Upper lobe of right lung (tissue), 1 donor: ENCODE measurements around the gene PPP6R3. TPM values are rescaled to one million over a fixed set of nuclear protein-coding genes. Genes with fewer than 3 reads are reported as not detected.
A peak's percentile ranks its signal among the peaks of the same experiment; 100 is the strongest.

Source experiments
- ATAC-seq: fragments of 200-7000 bp; cut with Tn5 transposase; one replicate; pipeline ENCODE4 v1.9.1; 2020; ENCODE audit warnings: mild to moderate bottlenecking, moderate library complexity
- DNase-seq: peaks from one replicate; pipeline ENCODE4 v3.0.0-alpha.2; 2020
- H3K27ac ChIP-seq: fragments of 200-600 bp; one replicate; pipeline ENCODE4 v1.8.0; 2022
- H3K27me3 ChIP-seq: fragments of 200-600 bp; one replicate; pipeline ENCODE4 v1.8.0; 2022; ENCODE audit warnings: mild to moderate bottlenecking
- H3K36me3 ChIP-seq: fragments of 200-600 bp; one replicate; pipeline ENCODE4 v1.8.0; 2022
- H3K4me1 ChIP-seq: fragments of 200-600 bp; one replicate; pipeline ENCODE4 v1.8.0; 2022
- H3K4me3 ChIP-seq: fragments of 200-600 bp; one replicate; pipeline ENCODE4 v1.8.0; 2022; ENCODE audit warnings: mild to moderate bottlenecking
- H3K9me3 ChIP-seq: fragments of 200-600 bp; one replicate; pipeline ENCODE4 v1.8.0; 2022
- intact Hi-C: fragments of 100-400 bp; cut with DNase I; formaldehyde crosslinking; loops from one replicate; pipeline ENCODE4 v1.11.0; 2022
- total RNA-seq: library from RNA; stranded (reverse); fragmentation: NEBNext Ultra II Directional; extraction: Animal tissue kit (Norgen Biotek cat#: 25700); gene quantifications from one replicate; pipeline ENCODE4 v1.2.1, GENCODE V29; 2021
- TF ChIP-seq, protein P1 (sequence below): fragments of 200-600 bp; IDR thresholded peaks from one replicate; pipeline ENCODE4 v1.8.0; 2022; ENCODE audit warnings: antibody characterized with exemption
- donor health status: DM: no; HTN: yes; CAD: no; lungs with severe emphysema.

The PPP6R3 gene
- total RNA-seq, 1 donor from 2014 or later = 93.2 TPM

DNA sequence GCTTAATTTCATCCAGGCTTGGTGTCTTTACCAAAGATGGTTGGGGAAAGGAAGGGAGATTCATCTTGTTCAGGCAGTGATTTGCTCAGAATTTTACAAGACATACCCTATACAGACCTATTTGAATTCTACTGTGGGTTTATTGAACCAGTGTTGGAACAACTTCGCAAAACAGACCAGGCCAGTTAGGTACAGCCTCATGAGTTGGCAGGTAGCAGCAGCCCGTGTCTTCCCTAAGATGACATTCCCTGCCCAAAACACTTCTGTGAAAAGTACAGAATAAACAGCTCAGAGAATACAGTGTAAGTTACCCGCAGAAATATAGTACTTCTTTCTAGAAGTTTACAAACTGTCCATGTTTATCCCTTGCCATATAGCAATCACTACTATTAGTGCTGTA, 121.3 kb downstream of the PPP6R3 start:
- H3K4me3 ChIP-seq = no peak overlapping the region
- H3K27ac ChIP-seq = no peak overlapping the region
- ATAC-seq = no peak

DNA sequence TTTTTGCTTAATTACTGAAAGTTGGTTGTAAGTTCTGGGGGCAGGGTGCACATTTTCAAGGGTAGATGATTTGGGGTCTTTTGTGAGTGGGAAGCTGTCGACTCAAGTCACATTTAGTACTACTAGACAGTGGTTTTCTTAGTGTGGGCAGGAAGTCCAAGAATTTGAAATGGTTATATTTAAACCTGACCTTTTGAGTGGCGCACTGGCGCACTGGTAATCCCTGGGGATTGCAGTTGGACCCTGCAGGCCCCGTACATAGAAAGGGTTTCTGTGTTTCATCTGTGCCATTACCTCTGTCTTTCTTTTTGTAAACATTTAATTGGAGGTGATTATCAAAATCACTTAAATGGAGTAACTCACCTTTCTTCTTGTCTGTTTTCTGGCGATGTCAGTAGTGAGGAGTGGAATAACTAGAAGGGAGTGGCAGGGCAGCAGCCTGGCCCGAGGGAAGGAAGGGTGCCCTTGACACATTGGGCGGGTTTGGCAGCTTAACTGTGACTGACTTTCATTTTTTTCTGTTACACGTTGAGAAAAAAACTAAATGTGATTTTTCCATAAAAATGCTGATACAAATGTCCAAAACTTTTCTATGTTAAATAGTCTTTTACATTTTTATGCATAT, 122.0 kb downstream of the PPP6R3 start:
- TF ChIP-seq, protein P1, sequence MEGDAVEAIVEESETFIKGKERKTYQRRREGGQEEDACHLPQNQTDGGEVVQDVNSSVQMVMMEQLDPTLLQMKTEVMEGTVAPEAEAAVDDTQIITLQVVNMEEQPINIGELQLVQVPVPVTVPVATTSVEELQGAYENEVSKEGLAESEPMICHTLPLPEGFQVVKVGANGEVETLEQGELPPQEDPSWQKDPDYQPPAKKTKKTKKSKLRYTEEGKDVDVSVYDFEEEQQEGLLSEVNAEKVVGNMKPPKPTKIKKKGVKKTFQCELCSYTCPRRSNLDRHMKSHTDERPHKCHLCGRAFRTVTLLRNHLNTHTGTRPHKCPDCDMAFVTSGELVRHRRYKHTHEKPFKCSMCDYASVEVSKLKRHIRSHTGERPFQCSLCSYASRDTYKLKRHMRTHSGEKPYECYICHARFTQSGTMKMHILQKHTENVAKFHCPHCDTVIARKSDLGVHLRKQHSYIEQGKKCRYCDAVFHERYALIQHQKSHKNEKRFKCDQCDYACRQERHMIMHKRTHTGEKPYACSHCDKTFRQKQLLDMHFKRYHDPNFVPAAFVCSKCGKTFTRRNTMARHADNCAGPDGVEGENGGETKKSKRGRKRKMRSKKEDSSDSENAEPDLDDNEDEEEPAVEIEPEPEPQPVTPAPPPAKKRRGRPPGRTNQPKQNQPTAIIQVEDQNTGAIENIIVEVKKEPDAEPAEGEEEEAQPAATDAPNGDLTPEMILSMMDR = no peak
- ATAC-seq = no peak
- intact Hi-C loops = no loop called here
- no peak overlapping the region for H3K27ac ChIP-seq
- H3K27me3 ChIP-seq = no peaks in the 10 kb centered on the region
- no peak overlapping the region for H3K4me3 ChIP-seq
- DNase-seq = no peak
- H3K4me1 ChIP-seq = peaks cover 11% of the 10 kb centered on the region
- H3K36me3 ChIP-seq = peaks cover 47% of the 10 kb centered on the region
- no peaks in the 10 kb centered on the region for H3K9me3 ChIP-seq

More for the DNA sequence above, 121.3 kb downstream of the PPP6R3 start:
- peaks cover 51% of the 10 kb centered on the region for H3K36me3 ChIP-seq
- no peaks in the 10 kb centered on the region for H3K27me3 ChIP-seq
- no peak for DNase-seq
- peaks cover 11% of the 10 kb centered on the region for H3K4me1 ChIP-seq
- TF ChIP-seq, protein P1 = no peak
- intact Hi-C loops = no loop called here
- H3K9me3 ChIP-seq = no peaks in the 10 kb centered on the region

DNA sequence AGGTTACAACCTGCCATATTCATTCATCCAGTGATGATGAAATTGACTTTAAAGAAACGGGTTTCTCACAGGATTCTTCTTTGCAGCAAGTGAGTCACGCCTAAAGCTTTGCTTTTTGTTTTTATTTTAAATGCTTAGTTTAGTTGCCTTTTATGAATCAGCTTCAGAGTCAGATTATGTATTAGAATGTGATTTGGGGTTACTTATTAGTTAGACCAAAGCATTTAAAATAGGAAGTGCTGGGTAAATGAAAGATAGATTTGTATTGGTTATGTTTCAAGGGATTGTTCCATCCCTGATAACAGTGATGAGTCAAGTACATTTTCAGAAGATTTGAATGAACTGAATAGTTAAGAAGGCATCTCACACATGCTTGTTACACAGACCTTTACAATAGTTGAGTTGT, 122.5 kb downstream of the PPP6R3 start:
- Histone ChIP-seq H3K36me3 (peaks cover 47% of the 10 kb centered on the region), H3K4me1 (peaks cover 11% of the 10 kb centered on the region), H3K27me3 (no peaks in the 10 kb centered on the region), H3K27ac (no peak overlapping the region), H3K4me3 (no peak overlapping the region), H3K9me3 (no peaks in the 10 kb centered on the region)
- DNase-seq (no peak), ATAC-seq (no peak)
- TF ChIP-seq, protein P1 = no peak
- intact Hi-C loops = no loop called here

DNA sequence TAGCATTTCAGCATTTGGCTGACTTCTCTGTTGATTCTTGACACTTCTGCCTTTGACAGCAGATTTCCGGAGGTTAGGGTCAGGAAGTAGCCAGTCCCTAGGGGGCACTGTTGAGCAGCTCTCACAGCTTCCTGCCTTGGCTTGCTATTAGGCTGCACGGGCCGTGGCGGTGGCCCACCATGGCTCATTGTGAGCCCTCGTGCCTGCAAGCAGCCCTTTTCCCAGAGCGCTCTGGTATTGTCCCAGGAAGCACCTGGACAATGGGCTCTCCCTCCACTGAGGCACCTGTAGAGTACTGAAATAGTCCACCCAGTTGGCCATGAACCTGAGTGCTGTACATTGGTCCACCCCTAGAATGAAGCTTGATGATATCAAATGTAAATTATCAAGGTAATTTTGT, 123.5 kb downstream of the PPP6R3 start:
- TF ChIP-seq, protein P1 = peak; percentile 61
- Histone ChIP-seq H3K36me3 (peaks cover 47% of the 10 kb centered on the region), H3K9me3 (no peaks in the 10 kb centered on the region), H3K27ac (no peak overlapping the region), H3K4me3 (no peak overlapping the region), H3K27me3 (no peaks in the 10 kb centered on the region), H3K4me1 (peaks cover 11% of the 10 kb centered on the region)
- DNase-seq (no peak), ATAC-seq (peak; percentile 71)
- intact Hi-C loops = no loop called here

DNA sequence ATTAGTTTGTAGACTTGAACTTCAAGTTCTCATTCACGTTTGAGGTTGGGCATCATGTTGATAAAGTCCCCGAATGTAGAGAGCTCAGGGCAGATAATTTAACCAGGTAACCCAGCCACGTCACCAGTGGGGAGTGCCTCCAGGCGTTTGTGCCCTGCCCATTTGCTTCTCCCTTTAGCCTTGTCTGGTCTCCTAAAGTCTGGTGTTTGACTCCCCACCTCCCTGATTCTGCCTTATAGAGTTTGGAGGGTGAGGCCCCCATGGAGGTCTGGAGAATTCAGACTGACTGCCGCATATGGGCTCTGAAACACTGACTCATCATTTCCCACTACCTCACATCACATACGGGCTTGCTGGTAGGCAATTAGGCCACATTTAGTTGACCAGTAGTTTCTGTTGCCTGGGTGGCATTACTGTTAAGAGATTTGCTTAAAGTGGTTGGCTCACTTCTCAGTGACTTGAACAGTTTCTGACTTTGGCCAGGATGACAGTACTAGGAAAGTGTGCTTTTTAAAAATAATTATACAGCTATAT, 124.5 kb downstream of the PPP6R3 start:
- DNase-seq = no peak
- no peak for ATAC-seq
- H3K27ac ChIP-seq = no peak overlapping the region
- H3K36me3 ChIP-seq = peaks cover 47% of the 10 kb centered on the region
- intact Hi-C loops = no loop called here
- H3K4me1 ChIP-seq = peaks cover 11% of the 10 kb centered on the region
- no peaks in the 10 kb centered on the region for H3K9me3 ChIP-seq
- TF ChIP-seq, protein P1 = no peak
- H3K4me3 ChIP-seq = no peak overlapping the region
- H3K27me3 ChIP-seq = no peaks in the 10 kb centered on the region
